AG04449 (cell line): Measurements from ENCODE around the gene DZIP1.

Experiments used
- CTCF ChIA-PET: fragments of 350-600 bp; formaldehyde crosslinking; extraction: SDS; loops from one replicate; lab custom pipeline; 2021; ENCODE audit warnings: antibody characterized with exemption; lab: Yijun Ruan, JAX
- POLR2A ChIA-PET: fragments of 400-600, 350-600 bp; formaldehyde crosslinking; extraction: SDS; loops from one replicate; lab custom pipeline; 2020; ENCODE audit warnings: antibody characterized with exemption, inconsistent platforms; lab: Yijun Ruan, JAX
- DNase-seq: peaks from one replicate; pipeline ENCODE4 v3.0.0-alpha.2; 2010; ENCODE audit warnings: low read depth, low spot score
- H3K4me3 ChIP-seq: 2 replicates; pipeline ENCODE4 v1.5.1; 2011; ENCODE audit warnings: low read depth, mild to moderate bottlenecking, control low read depth, low read length
- CTCF ChIP-seq: IDR thresholded peaks from one replicate; pipeline ENCODE4 v1.5.1; 2011; ENCODE audit warnings: mild to moderate bottlenecking, moderate library complexity, low read length, control low read depth, inconsistent platforms; ENCODE audit not compliant: insufficient read depth; ENCODE audit errors: missing control alignments

The DZIP1 gene

GRCh38 chr13:95626768-95627167 lies 17.7 kb downstream of the DZIP1 start:
- POLR2A ChIA-PET = no interaction called here
- H3K4me3 ChIP-seq = no peak overlapping the region
- no peak for DNase-seq
- CTCF ChIA-PET = interaction anchor here (0.9 to 9.5 kb wide), 4 partner anchors 32 to 209 kb away, joined by 3 to 239 read pairs (median 8); no protein-coding TSS in a partner anchor
- no peak for TF ChIP-seq CTCF

- ChIA-PET POLR2A (no interaction called here), CTCF (interaction anchor here (0.6 to 9.5 kb wide), 42 partner anchors 10 to 357 kb away, joined by 3 to 239 read pairs (median 4); partner anchors contain the start of genes DNAJC3 and DZIP1)
Observed at GRCh38 chr13:95624020-95624419, 20.5 kb downstream of the DZIP1 start.

GRCh38 chr13:95623141-95623540 lies 21.4 kb downstream of the DZIP1 start:
- ChIA-PET POLR2A (no interaction called here), CTCF (interaction anchor here (1.2 to 9.5 kb wide), 15 partner anchors 9 to 213 kb away, joined by 3 to 239 read pairs (median 8); partner anchors contain the start of gene DZIP1)
- DNase-seq = no peak
- no peak overlapping the region for H3K4me3 ChIP-seq
- TF ChIP-seq CTCF = no peak

More at GRCh38 chr13:95624020-95624419, 20.5 kb downstream of the DZIP1 start:
- no peak for DNase-seq
- no peak overlapping the region for H3K4me3 ChIP-seq
- peak; percentile 53 for TF ChIP-seq CTCF

- POLR2A ChIA-PET = no interaction called here
- H3K4me3 ChIP-seq = no peak overlapping the region
- TF ChIP-seq CTCF = no peak
- CTCF ChIA-PET = interaction anchor here (1.0 to 9.5 kb wide), 7 partner anchors 11 to 361 kb away, joined by 3 to 239 read pairs (median 6); partner anchors contain the start of gene DZIP1
- DNase-seq = no peak
Observed at GRCh38 chr13:95620825-95621498, 23.5 kb downstream of the DZIP1 start.

- no peak overlapping the region for H3K4me3 ChIP-seq
- TF ChIP-seq CTCF = no peak
- POLR2A ChIA-PET = no interaction called here
- CTCF ChIA-PET = interaction anchor here (0.8 to 9.5 kb wide), 5 partner anchors 25 to 362 kb away, joined by 3 to 239 read pairs (median 4); partner anchors contain the start of gene DZIP1
- DNase-seq = no peak
Observed at GRCh38 chr13:95620030-95620824, 24.3 kb downstream of the DZIP1 start.
